ENCODE results near the gene MAPKBP1. TPM values are rescaled to one million over a fixed set of nuclear protein-coding genes. Genes with fewer than 3 reads are reported as not detected.

MAPKBP1 gene
- total RNA-seq, 1 experiment from 2014 or later, result 14.5 TPM

- no peak for TF ChIP-seq ZSCAN18 (CRISPR knock-in tag; IDR thresholded peaks at IDR 0.05)
Observed at GRCh38 chr15:41806291-41807181, 32.3 kb downstream of the MAPKBP1 start (continued).

GRCh38 chr15:41809121-41809520 lies 34.8 kb downstream of the MAPKBP1 start:
- DNase-seq (ENCODE audit: low spot score) (no peak), ATAC-seq (no peak)
- H3K9me3 Mint-ChIP-seq, result no peaks in the 10 kb centered on the region
- no peak overlapping the region for H3K4me3 Mint-ChIP-seq
- ChIA-PET POLR2A (interaction anchor here (0.7 to 1.9 kb wide), 2 partner anchors 36 to 76 kb away, joined by 4 to 13 read pairs; partner anchors contain the start of gene MAPKBP1), CTCF (interaction anchor here (0.5 to 6.4 kb wide), 5 partner anchors 18 to 894 kb away, joined by 3 to 158 read pairs (median 4); partner anchors contain the start of gene MAPKBP1)
- no peak overlapping the region for H3K27ac Mint-ChIP-seq
- H3K27me3 Mint-ChIP-seq (ENCODE audit: low read depth), result no peaks in the 10 kb centered on the region
- H3K4me1 Mint-ChIP-seq, result peaks cover 6% of the 10 kb centered on the region
- H3K36me3 Mint-ChIP-seq, result no peaks in the 10 kb centered on the region
- TF ChIP-seq, protein P1, sequence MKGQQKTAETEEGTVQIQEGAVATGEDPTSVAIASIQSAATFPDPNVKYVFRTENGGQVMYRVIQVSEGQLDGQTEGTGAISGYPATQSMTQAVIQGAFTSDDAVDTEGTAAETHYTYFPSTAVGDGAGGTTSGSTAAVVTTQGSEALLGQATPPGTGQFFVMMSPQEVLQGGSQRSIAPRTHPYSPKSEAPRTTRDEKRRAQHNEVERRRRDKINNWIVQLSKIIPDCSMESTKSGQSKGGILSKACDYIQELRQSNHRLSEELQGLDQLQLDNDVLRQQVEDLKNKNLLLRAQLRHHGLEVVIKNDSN (CRISPR knock-in tag; IDR thresholded peaks at IDR 0.05), result no peak
- TF ChIP-seq AR (CRISPR knock-in tag; IDR thresholded peaks at IDR 0.05), result no peak
- TF ChIP-seq, protein P2, sequence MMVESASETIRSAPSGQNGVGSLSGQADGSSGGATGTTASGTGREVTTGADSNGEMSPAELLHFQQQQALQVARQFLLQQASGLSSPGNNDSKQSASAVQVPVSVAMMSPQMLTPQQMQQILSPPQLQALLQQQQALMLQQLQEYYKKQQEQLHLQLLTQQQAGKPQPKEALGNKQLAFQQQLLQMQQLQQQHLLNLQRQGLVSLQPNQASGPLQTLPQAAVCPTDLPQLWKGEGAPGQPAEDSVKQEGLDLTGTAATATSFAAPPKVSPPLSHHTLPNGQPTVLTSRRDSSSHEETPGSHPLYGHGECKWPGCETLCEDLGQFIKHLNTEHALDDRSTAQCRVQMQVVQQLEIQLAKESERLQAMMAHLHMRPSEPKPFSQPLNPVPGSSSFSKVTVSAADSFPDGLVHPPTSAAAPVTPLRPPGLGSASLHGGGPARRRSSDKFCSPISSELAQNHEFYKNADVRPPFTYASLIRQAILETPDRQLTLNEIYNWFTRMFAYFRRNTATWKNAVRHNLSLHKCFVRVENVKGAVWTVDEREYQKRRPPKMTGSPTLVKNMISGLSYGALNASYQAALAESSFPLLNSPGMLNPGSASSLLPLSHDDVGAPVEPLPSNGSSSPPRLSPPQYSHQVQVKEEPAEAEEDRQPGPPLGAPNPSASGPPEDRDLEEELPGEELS (CRISPR knock-in tag; IDR thresholded peaks at IDR 0.05), result no peak
- TF ChIP-seq TEAD4 (CRISPR knock-in tag; IDR thresholded peaks at IDR 0.05), result no peak
- no peak for TF ChIP-seq ELF4 (CRISPR knock-in tag; IDR thresholded peaks at IDR 0.05; ENCODE audit: low read depth)
- TF ChIP-seq ESRRA (CRISPR knock-in tag; IDR thresholded peaks at IDR 0.05; ENCODE audit: borderline replicate concordance), result no peak
- no peak for TF ChIP-seq IRF1 (CRISPR knock-in tag; IDR thresholded peaks at IDR 0.05)
- TF ChIP-seq, protein P3, sequence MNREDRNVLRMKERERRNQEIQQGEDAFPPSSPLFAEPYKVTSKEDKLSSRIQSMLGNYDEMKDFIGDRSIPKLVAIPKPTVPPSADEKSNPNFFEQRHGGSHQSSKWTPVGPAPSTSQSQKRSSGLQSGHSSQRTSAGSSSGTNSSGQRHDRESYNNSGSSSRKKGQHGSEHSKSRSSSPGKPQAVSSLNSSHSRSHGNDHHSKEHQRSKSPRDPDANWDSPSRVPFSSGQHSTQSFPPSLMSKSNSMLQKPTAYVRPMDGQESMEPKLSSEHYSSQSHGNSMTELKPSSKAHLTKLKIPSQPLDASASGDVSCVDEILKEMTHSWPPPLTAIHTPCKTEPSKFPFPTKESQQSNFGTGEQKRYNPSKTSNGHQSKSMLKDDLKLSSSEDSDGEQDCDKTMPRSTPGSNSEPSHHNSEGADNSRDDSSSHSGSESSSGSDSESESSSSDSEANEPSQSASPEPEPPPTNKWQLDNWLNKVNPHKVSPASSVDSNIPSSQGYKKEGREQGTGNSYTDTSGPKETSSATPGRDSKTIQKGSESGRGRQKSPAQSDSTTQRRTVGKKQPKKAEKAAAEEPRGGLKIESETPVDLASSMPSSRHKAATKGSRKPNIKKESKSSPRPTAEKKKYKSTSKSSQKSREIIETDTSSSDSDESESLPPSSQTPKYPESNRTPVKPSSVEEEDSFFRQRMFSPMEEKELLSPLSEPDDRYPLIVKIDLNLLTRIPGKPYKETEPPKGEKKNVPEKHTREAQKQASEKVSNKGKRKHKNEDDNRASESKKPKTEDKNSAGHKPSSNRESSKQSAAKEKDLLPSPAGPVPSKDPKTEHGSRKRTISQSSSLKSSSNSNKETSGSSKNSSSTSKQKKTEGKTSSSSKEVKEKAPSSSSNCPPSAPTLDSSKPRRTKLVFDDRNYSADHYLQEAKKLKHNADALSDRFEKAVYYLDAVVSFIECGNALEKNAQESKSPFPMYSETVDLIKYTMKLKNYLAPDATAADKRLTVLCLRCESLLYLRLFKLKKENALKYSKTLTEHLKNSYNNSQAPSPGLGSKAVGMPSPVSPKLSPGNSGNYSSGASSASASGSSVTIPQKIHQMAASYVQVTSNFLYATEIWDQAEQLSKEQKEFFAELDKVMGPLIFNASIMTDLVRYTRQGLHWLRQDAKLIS (CRISPR knock-in tag; IDR thresholded peaks at IDR 0.05; ENCODE audit: borderline replicate concordance), result no peak
- no peak for TF ChIP-seq ZSCAN18 (CRISPR knock-in tag; IDR thresholded peaks at IDR 0.05)
- TF ChIP-seq GRHL2 (CRISPR knock-in tag; IDR thresholded peaks at IDR 0.05; ENCODE audit: insufficient replicate concordance, severe bottlenecking), result no peak
- no peak for TF ChIP-seq NFATC4 (CRISPR knock-in tag; IDR thresholded peaks at IDR 0.05)
- no peak for TF ChIP-seq PRRX2 (CRISPR knock-in tag; IDR thresholded peaks at IDR 0.05)
- no peak for TF ChIP-seq SMAD3 (CRISPR knock-in tag; IDR thresholded peaks at IDR 0.05; ENCODE audit: borderline replicate concordance)
- TF ChIP-seq ZNF512 (CRISPR knock-in tag; IDR thresholded peaks at IDR 0.05; ENCODE audit: borderline replicate concordance), result no peak
- no peak for TF ChIP-seq RORB (CRISPR knock-in tag; IDR thresholded peaks at IDR 0.05)
- TF ChIP-seq NR2C2 (CRISPR knock-in tag; IDR thresholded peaks at IDR 0.05), result no peak
- TF ChIP-seq, protein P4, sequence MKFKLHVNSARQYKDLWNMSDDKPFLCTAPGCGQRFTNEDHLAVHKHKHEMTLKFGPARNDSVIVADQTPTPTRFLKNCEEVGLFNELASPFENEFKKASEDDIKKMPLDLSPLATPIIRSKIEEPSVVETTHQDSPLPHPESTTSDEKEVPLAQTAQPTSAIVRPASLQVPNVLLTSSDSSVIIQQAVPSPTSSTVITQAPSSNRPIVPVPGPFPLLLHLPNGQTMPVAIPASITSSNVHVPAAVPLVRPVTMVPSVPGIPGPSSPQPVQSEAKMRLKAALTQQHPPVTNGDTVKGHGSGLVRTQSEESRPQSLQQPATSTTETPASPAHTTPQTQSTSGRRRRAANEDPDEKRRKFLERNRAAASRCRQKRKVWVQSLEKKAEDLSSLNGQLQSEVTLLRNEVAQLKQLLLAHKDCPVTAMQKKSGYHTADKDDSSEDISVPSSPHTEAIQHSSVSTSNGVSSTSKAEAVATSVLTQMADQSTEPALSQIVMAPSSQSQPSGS (CRISPR knock-in tag; IDR thresholded peaks at IDR 0.05; ENCODE audit: borderline replicate concordance, low read depth), result no peak

Measured in WTC11 (cell line).